PC-3 (cell line): Measurements from ENCODE around the gene CTSE.

Experiments used
- EZH2 ChIP-seq: fragments of 300-600 bp; sonication (generic); IDR thresholded peaks from one replicate; pipeline ENCODE4 v1.6.1; 2017; ENCODE audit warnings: antibody characterized with exemption, mild to moderate bottlenecking, low read length; ENCODE audit not compliant: unreplicated experiment
- TF ChIP-seq, protein P1 (sequence below): fragments of 300-600 bp; sonication (generic); conservative IDR thresholded peaks from 2 replicates; pipeline ENCODE4 v1.5.1; 2017; ENCODE audit warnings: antibody characterized with exemption, low read depth, mild to moderate bottlenecking, low read length

DNA sequence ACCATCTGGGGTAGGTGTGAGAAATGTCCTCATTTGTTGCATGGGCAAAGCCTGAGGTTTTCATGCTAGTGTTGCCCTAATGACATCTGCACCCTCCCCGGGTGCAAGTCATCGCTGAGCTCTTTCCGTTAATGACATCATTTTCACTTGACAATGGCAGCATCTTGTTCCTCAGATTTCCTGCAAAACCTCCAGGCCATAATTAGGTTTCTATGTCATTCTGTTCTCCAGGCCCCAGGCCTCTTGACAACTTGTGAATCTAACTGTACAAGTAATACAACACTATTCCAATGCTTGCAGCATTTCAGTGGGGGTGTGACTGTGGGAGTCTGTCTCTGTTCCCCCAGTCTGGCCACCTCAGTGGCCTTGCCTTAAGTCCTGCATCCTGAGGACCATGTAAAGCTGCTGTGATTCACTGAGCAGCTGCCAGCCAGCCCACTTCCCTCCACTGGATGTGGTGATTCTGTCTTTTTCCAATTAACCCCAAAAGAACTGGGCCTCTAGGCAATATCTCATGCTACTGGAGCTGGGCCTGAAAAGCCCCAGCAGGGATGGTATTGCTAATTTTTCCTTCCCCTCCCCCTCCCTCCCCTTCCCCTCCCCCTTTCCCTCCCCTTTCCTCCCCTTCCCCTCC lies 43.3 kb downstream of the CTSE start:
- TF ChIP-seq, protein P1, sequence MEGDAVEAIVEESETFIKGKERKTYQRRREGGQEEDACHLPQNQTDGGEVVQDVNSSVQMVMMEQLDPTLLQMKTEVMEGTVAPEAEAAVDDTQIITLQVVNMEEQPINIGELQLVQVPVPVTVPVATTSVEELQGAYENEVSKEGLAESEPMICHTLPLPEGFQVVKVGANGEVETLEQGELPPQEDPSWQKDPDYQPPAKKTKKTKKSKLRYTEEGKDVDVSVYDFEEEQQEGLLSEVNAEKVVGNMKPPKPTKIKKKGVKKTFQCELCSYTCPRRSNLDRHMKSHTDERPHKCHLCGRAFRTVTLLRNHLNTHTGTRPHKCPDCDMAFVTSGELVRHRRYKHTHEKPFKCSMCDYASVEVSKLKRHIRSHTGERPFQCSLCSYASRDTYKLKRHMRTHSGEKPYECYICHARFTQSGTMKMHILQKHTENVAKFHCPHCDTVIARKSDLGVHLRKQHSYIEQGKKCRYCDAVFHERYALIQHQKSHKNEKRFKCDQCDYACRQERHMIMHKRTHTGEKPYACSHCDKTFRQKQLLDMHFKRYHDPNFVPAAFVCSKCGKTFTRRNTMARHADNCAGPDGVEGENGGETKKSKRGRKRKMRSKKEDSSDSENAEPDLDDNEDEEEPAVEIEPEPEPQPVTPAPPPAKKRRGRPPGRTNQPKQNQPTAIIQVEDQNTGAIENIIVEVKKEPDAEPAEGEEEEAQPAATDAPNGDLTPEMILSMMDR: no peak
- TF ChIP-seq EZH2: no peak
